Raji (cell line): ENCODE data around the gene TPMT.

ENCODE experiments used
- POLR2A ChIP-seq: IDR thresholded peaks from 2 replicates; pipeline ENCODE4 v1.6.1; 2011; ENCODE audit warnings: low read depth, low read length, control low read depth; ENCODE audit not compliant: insufficient read depth

TPMT gene

DNA sequence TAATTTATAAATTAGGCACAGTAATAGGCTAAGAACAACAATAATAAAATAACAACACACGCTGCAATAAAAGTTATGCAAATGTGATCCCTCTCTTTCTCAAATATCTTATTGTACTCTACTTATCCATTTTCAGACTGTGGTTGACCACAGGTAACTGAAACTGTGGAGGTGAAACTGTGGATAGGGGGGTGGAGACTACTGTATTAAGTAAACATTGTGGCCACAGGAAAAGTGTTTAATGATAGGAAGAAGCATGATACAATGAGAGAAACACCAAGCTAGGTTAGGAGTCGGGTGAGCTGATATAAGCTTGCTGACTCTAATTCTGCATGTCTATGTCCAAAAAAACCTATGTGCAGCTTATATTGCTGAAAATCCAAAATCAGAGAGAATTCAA is 55.4 kb downstream of the TPMT start:
- no peak for TF ChIP-seq POLR2A

DNA sequence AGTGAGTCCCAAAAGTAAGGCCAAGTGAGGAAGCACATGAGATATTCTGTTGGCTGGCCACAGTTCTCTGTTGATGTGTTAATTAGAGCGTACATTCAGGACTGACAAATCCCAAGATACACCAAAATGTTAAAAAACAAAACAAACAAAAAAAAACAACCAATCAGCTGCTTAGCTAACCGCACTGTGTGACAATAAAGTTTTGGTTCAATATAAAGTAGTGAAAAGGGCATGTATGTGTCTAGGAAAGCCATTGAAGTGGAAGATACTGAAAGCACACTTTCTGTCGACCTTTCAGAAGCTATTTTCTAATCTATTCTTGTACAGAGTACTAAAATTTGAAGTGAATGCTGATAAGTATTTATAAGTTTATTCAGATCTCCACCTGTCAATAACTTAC is 58.5 kb downstream of the TPMT start:
- no peak for TF ChIP-seq POLR2A

DNA sequence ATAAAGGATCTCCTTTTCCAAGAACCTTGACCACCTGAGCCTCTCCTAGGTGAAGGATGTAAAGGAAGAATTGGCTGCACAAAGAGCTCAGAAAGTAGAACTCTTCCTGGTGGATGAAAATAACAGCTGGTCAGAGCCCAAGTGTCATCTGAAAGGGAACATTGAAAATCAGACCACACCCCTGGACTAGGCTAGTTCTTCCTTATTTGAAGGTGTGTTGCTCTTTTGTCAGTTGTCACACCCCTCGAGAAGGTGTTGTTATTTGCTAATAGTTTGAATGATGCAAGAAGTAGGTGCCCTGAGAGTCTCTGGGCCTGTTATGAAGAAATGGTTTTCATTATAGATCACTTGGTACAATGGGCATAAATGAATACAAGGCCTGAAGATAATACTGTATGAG is 63.5 kb downstream of the TPMT start:
- TF ChIP-seq POLR2A, result no peak

DNA sequence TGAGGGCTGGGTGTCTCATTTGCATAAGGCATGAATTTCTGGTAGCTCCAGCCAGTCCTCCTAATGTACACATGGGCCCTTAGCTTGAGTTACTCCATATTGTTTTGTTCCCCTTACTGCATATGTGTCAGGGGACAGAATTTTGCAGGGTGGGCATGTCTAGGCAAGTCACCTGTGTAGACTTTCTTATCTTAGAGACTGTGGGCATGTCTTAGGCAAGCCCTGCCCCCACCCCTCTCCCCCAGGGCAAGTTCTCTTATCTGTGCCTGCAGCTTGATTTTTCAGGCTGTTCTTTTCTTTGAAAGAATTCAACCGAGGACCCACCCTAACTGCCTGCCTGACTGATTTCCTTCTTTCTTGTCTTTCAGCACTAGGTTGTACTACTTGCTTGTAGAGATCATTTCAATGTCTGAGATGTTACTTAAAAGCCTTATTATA is 64.5 kb downstream of the TPMT start:
- TF ChIP-seq POLR2A, result no peak

DNA sequence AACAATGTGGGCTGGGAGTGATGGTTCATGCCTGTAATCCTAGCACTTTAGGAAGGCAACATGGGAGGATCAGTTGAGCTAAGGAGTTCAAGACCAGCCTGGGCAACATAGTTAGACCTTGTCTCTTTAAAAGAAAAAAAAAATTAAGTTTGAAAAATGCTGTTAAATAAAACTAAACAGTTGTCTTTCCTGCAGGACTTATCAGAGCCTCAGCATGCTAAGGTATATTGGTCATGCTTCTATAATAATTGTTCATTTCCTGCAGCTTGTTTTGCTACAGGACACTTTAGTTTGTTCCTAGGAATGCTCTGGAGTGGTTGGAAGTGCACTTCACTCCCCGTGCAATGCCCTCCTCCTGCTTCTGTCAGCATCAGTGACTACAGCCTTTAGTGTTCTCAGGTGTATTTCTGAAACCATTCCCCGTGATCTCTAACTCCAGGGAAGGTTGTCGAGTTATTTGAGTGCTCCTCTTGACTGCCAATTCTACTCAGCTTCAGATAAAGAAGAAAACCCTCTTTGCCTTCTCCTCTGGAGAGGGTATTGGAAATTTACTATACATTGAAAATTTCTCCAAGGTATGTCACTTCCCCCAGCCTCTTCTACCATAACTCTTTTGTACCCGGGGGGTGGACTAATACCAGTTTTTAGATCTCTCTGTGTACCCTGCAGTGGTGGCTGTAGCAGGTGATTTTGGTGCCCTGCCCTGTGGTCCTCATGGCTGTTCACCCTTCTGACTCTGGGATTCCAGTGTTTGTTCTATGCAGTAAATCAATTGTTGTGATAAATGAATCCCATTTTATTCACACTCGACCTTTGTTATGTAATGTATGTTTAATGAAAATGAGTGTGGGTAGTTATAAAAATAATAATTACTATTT is 66.2 kb downstream of the TPMT start:
- no peak for TF ChIP-seq POLR2A

DNA sequence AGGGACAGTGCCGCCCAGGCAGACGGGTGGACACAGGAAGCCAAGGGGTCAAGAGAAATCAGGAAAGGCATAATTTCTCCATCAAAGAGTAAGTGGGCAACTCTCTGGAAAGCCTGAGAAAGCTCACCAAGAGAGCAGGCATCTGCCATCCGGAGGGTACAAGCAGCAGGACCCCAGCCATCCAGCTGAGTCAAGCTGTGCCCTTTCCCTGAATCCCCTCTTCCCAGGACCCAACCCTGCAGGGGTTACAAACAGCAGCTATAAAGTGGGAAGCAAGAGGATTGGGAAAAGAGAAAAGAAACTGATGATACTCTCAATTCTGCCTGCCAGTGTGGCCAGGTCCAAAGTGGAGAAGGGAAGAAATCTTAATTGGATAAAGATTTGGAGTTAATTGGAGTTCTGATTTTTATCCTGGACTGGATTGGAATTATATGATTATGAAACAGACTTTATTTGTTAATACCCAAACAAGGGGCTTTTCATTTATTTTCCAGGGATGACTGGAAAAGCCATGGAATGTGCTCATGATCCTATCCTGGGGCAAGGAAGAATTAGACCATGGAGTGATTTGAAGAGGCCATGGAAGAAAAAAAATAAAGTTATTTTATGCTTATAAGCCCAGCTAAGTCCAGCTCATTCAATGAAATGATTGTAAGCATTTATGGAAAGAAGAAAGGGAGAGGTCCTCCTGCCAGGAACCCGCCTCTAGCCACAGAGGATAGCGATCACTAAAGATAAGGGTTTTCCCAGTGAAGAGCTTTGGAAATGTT is 67.3 kb downstream of the TPMT start:
- TF ChIP-seq POLR2A, result no peak

DNA sequence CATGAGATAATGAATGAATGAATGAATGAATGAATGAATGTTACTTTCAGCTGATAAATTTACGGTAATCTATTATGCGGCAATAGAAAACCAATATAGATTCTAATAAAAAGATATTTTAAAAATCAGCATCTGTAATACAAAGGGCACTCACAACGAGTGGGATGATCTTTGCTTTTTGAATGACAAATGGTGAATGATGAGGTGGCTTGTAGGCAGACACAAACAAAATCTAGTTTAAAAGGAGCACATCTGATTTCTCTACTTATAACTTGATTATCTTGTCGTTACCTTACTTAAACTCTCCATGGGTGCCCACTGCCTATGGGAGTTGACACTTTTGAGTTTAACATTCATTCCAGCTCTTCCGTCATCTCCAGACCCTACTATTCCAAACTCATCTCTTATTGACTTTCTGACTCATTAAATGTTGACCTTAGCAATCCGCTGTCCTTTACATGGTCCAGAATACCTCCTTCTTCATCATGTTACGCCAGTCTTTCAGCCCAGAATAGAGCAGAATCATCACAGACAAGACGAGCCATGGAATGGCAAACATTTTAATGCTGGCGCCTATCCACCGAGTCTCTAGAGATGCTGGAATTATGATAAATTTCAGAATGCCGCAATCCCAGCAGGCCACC is 73.7 kb downstream of the TPMT start:
- no peak for TF ChIP-seq POLR2A

DNA sequence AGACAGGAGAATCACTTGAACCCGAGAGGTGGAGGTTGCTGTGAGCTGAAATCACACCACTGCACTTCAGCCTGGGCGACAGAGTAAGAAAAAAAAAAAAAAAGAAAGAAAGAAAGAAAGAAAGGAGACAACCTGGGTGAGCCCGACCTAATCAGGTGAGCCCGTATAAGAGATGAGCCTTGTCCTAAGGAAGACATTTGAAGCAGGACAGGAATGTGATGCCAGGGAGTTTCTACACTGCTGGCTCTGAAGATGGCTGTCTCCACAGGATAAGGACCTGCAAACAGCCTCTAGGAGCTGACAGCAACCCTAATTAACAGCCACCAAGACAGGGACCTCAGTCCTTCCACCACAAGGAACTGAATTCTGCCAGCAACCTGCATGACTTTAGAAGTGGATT is 74.3 kb downstream of the TPMT start:
- no peak for TF ChIP-seq POLR2A

DNA sequence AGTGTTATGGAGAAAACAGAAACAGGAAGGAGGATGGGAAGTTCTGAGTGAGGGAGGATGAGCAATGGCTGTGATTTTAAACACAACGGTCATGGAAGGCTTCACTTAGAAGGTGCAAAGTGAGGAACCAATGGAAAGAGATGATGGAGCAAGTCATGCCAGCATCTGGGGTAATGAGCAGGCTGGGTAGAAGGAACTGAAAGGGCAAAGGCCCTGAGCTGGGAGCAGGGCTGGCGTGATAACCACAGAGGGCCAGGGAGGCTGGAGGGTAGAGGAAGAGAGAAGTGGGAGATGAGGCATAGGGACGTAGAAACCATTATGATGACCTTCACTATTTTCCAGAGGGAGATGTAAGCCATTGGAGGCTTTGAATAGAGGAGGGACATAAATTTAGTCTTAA is 76.0 kb downstream of the TPMT start:
- TF ChIP-seq POLR2A, result no peak
